Measurements from ENCODE around the gene ENTPD1.
"Not testable (repeated sequence)": the region's sequence is repeated elsewhere in the genome, so short reads cannot be mapped to it uniquely, and the experiment has no call there.

The ENTPD1 gene

DNA sequence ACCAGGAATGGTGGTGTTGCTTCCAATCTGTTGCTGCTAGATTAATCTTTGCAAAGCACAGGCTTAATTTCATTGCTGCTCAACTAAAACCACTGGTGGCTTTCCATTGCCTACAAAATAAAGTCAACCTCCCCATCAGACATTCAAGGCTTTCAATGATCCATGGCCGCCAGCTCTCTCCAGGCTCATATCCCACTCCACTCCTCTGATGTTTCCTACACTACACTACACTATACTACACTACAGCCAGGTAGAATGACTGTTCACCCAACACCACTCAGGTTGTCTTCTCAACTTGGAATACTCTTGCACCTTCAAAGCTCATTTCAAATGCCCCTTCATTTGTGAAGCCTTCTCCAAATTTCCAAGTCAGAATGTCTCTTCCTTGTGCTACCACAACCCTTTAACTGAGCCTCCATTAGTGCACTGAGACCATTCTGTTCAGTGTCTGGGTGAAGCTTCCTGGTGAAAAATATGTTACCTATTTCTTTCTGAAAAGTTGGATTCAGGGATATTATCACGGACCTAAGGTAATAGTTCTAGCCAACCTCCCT, 116.3 kb downstream of the ENTPD1 start:
- TF ChIP-seq, protein P1, sequence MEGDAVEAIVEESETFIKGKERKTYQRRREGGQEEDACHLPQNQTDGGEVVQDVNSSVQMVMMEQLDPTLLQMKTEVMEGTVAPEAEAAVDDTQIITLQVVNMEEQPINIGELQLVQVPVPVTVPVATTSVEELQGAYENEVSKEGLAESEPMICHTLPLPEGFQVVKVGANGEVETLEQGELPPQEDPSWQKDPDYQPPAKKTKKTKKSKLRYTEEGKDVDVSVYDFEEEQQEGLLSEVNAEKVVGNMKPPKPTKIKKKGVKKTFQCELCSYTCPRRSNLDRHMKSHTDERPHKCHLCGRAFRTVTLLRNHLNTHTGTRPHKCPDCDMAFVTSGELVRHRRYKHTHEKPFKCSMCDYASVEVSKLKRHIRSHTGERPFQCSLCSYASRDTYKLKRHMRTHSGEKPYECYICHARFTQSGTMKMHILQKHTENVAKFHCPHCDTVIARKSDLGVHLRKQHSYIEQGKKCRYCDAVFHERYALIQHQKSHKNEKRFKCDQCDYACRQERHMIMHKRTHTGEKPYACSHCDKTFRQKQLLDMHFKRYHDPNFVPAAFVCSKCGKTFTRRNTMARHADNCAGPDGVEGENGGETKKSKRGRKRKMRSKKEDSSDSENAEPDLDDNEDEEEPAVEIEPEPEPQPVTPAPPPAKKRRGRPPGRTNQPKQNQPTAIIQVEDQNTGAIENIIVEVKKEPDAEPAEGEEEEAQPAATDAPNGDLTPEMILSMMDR (IDR thresholded peaks at IDR 0.05; ENCODE audit: borderline replicate concordance, insufficient read depth, low read depth, low read length) = no peak
- no peak overlapping the region for H3K4me3 ChIP-seq (ENCODE audit: low read depth, low read length)

DNA sequence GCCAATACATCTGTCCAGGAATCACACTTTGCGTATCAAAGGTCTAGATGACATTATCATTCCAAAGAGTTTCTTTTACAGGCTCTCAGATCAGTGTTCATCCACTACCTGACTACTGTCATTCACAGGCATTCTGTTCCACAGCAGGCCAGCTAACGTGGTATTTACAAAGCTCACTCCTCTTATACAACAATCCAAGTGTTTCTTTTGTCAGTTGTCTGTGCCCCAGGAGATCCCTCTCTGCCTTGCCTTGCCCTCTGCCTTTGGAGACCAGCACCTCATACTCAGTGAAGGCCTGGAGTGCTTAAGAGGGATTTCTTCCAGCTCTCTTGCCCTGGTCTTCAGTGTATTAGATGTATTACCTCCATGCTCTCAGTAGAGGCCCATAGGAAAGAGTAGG, 117.2 kb downstream of the ENTPD1 start:
- no peak overlapping the region for H3K4me3 ChIP-seq (ENCODE audit: low read depth, low read length)
- TF ChIP-seq, protein P1 (IDR thresholded peaks at IDR 0.05; ENCODE audit: borderline replicate concordance, insufficient read depth, low read depth, low read length) = no peak

DNA sequence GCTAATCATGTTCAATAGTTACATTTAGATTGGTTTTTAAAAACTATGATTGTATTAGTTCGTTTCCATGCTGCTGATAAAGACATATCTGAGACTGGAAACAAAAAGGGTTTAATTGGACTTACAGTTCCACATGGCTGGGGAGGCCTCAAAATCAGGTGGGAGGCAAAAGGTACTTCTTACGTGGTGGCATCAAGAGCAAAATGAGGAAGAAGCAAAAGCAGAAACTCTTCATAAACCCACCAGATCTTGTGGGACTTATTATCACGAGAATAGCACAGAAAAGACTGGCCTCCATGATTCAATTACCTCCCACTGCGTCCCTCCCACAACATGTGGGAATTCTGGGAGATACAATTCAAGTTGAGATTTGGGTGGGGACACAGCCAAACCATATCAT, 117.7 kb downstream of the ENTPD1 start:
- TF ChIP-seq, protein P1 (IDR thresholded peaks at IDR 0.05; ENCODE audit: borderline replicate concordance, insufficient read depth, low read depth, low read length) = no peak

DNA sequence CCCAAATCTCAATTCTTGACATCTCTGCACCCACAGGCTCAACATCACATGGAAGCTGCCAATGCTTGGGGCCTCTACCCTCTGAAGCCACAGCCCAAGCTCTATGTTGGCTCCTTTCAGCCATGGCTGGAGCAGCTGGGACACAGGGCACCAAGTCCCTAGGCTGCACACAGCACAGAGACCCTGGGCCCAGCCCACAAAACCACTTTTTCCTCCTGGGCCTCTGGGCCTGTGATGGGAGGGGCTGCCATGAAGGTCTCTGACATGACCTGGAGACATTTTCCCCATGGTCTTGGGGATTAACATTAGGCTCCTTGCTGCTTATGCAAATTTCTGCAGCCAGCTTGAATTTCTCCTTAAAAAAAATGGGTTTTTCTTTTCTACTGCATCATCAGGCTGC, 118.8 kb downstream of the ENTPD1 start:
- H3K4me3 ChIP-seq (ENCODE audit: low read depth, low read length) = not testable (repeated sequence)

More for the DNA sequence above, 117.7 kb downstream of the ENTPD1 start:
- no peak overlapping the region for H3K4me3 ChIP-seq (ENCODE audit: low read depth, low read length)

DNA sequence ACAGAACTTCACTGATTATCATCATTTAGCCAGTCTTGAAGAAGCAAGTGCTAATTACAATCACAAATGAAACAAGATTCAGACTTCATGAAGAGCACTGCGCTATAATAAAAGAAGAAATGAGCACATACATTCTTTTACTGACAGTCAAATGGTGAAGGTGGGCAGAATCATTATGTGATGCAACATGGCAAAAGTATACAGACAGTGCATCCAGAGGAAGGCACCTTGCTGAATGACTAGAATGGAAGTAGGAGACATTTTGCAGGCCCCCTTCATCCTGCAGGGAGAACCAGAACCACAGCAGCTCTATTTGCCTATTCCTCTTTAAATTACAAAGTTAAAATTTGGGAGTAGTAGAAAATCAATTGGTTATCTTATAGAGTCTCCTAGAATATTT, 120.8 kb downstream of the ENTPD1 start:
- H3K4me3 ChIP-seq (ENCODE audit: low read depth, low read length) = no peak overlapping the region
- TF ChIP-seq, protein P1 (IDR thresholded peaks at IDR 0.05; ENCODE audit: borderline replicate concordance, insufficient read depth, low read depth, low read length) = no peak

DNA sequence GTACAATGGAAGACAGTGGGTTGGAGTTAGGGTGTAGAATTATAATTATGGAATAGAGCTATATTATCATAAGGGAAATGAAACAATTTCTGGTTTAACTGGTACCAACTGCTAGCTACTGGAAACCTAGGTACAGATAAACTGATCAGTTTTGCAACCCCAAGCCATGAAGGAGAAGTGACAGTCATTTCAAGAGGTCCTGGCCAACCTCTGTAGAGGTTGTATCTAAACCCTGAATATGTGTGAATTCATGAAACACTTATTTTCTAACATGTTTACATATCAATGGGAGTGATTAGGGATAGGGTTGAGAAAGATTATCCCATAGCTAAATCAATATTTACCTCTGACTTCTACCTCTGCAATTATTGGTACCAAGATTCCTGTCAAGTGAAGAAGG, 121.9 kb downstream of the ENTPD1 start:
- no peak overlapping the region for H3K4me3 ChIP-seq (ENCODE audit: low read depth, low read length)
- TF ChIP-seq, protein P1 (IDR thresholded peaks at IDR 0.05; ENCODE audit: borderline replicate concordance, insufficient read depth, low read depth, low read length) = no peak

DNA sequence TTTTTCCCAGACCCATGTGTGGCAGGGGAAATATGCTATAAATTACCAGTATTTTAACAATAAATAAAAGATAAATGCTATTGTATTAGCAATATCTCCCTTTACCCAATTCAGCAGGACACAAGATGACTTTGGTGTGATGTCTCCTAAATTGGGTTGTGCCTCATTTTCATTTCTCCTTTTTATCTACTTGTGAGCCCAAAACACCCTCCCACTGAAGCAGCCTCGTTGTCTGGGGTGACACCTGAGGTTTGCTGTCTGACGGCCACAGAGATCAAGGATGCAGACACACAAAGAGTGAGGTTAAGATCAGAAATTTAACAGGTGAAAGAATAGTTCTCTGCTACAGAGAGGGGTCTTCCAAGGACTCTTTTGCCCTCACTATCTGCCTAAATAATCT, 124.7 kb downstream of the ENTPD1 start:
- TF ChIP-seq, protein P1 (IDR thresholded peaks at IDR 0.05; ENCODE audit: borderline replicate concordance, insufficient read depth, low read depth, low read length) = no peak
- H3K4me3 ChIP-seq (ENCODE audit: low read depth, low read length) = no peak overlapping the region

DNA sequence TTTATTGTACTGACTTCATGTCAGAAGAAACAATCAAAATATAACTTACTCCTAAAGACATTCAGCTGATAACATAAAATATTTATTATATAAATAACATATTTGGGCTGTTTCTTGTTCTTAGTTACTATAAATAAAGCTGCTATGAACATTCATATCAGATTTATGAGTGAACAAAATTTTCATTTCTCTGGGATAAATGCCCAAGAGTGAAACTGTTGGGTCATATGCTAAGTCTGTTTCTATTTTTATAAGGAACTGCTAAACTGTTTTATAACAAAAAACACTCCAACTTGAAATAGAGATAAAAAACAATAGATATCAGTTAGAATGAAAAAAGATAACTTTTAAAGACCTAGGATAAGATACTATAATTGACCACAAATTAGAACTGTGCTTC, 125.4 kb downstream of the ENTPD1 start:
- H3K4me3 ChIP-seq (ENCODE audit: low read depth, low read length) = no peak overlapping the region
- TF ChIP-seq, protein P1 (IDR thresholded peaks at IDR 0.05; ENCODE audit: borderline replicate concordance, insufficient read depth, low read depth, low read length) = no peak
